WERI-Rb-1 (cell line): Measurements from ENCODE around the gene MAN2B1.

Source experiments
- DNase-seq: peaks from one replicate; pipeline ENCODE4 v3.0.0-alpha.2; 2020
- H3K27ac ChIP-seq: fragments of 250-450 bp; sonication (Bioruptor Pico); 2 replicates; pipeline ENCODE4 v1.5.1; 2020; ENCODE audit warnings: mild to moderate bottlenecking, moderate library complexity
- H3K27me3 ChIP-seq: fragments of 250-450 bp; sonication (Bioruptor Pico); 2 replicates; pipeline ENCODE4 v1.5.1; 2021; ENCODE audit warnings: mild to moderate bottlenecking, low read depth, moderate library complexity; ENCODE audit not compliant: insufficient read depth, severe bottlenecking
- H3K36me3 ChIP-seq: fragments of 250-450 bp; sonication (Bioruptor Pico); 2 replicates; pipeline ENCODE4 v1.5.1; 2020; ENCODE audit warnings: mild to moderate bottlenecking, moderate library complexity
- H3K4me3 ChIP-seq: 2 replicates; pipeline ENCODE4 v1.5.1; 2011; ENCODE audit warnings: low read depth, mild to moderate bottlenecking, control low read depth, low read length
- H3K9me3 ChIP-seq: fragments of 250-450 bp; sonication (Bioruptor Pico); 2 replicates; pipeline ENCODE4 v1.5.1; 2021; ENCODE audit warnings: mild to moderate bottlenecking, moderate library complexity; ENCODE audit not compliant: severe bottlenecking
- CTCF ChIP-seq: IDR thresholded peaks from 2 replicates; pipeline ENCODE4 v1.5.1; 2011; ENCODE audit warnings: low read depth, mild to moderate bottlenecking, control low read depth, inconsistent platforms, low read length

MAN2B1 gene

DNA sequence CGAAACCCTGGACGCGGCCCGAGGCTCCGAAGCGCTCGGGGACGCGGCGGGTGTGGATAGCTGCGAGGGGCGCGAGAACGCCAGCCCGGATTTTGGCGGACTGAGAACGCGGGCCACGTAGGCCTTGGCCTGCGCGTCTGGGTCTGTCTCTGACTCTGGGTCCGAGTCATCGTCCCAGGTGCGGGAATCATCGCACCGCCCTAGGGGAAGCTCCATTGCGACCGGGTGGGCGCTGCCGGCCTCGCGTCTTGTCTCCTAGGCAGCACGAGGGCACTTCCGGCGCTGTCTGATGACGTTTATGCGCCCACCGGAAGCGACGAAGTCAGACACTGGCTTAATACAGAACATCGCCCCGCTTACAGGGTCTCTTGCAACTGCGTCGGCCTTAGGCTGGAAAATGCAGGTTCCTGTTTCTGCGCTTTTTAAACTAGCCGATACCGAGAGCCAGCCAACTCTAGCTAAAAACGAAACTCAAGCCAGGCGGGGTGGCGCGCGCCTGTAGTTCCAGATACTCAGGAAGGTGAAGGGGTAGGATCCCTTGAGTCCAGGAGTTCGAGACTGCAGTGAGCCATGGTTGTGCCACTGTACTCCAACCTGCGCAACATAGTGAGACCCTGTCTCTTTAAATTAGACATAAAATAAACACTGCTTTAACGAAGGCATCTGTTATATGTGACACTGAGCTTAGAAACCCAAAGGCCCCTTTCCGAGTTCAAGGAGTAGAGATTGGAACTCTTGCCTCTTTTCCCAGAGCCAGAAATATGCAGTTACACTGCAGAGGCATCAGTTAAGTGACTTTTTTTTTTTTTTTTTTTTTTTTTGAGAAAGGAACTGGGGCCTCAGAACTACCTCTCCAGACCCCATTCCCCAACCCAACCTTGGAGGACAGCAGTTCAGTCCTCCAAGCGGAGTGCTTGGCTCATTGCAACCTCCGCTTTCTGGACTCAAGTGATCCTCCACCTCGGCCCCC is 30.1 kb upstream of the MAN2B1 start, which contains the start of gene FBXW9:
TSS of gene FBXW9 (minus strand) at position 266 of the 970 bp plus-strand sequence. CDS start at position 216, 50 bp downstream.
- no peak for TF ChIP-seq CTCF
- H3K27ac ChIP-seq = peak within 1 kb of the TSS; percentile 74
- no peaks in the 10 kb centered on the region for H3K9me3 ChIP-seq
- H3K36me3 ChIP-seq = peaks cover 26% of the 10 kb centered on the region
- peak; percentile 96 for DNase-seq
- H3K27me3 ChIP-seq = no peaks in the 10 kb centered on the region
- peak within 1 kb of the TSS; percentile 66 for H3K4me3 ChIP-seq

DNA sequence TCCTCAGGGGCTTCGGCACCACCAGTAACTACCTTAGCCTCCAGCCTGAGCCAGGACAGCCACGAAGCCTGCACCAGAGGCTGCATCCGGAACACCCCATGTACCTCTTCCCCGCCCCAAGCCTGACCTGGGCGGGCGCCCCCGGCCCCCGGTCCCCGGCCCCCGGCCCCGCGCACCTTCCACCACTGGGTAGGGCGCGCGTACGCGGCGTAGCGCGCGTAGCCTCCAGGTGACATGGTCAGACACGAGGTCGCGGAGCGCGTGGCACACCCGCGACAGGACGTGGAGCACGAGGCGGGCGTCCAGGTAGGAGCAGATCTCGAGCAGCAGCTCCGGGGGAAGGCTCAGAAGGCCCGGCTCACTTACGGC is 29.4 kb upstream of the MAN2B1 start:
- Histone ChIP-seq H3K27me3 (no peaks in the 10 kb centered on the region), H3K9me3 (no peaks in the 10 kb centered on the region), H3K4me3 (peak overlapping the region; percentile 66), H3K27ac (no peak overlapping the region; the same call in 1 of the 2 replicates), H3K36me3 (peaks cover 20% of the 10 kb centered on the region)
- DNase-seq = no peak
- no peak for TF ChIP-seq CTCF

DNA sequence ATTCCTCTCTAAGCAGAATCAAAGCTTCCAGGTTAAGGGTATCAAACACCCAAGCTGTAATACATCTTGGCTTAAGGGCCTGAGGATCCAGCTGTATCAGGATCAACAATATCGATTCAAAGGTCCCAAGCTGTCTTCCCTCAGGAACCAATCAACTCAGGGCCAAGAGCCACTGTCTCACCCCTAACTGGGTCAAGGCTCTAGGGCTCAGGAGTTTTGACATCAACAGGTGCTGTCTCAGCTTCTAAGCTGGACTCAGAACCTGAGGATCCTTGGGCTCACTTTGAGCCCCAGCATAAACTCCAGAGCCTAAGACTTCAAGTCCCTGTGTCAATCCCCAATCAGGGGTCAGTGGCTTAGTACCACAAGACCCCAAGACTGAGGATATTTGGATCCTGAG is 29.0 kb upstream of the MAN2B1 start:
- no peak for TF ChIP-seq CTCF
- no peak for DNase-seq
- no peak overlapping the region for H3K27ac ChIP-seq

DNA sequence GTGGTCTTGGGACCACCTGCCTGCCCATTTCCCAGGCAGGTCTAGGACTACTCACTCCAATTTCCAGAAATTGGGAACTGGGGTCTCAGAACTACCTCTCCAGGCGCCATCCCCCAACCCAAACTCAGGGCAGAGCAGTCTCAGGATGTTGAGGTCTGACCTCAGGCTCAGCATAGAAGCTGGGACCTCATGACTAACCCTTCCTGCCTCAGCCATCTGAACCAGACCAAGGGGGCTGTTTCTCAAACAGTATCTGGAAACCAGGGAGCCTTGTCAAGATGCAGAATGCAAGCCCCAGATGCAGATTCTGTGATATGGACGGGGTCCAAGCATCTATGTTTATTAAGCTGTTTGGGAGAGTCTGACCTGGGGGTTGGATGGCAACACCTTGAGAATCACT is 28.6 kb upstream of the MAN2B1 start:
- Histone ChIP-seq H3K27me3 (no peaks in the 10 kb centered on the region), H3K4me3 (no peak overlapping the region), H3K36me3 (peaks cover 13% of the 10 kb centered on the region), H3K9me3 (no peaks in the 10 kb centered on the region), H3K27ac (no peak overlapping the region)
- DNase-seq = no peak
- TF ChIP-seq CTCF = no peak

More for the DNA sequence above, 29.0 kb upstream of the MAN2B1 start:
- no peaks in the 10 kb centered on the region for H3K27me3 ChIP-seq
- peak overlapping the region; percentile 66 for H3K4me3 ChIP-seq
- H3K36me3 ChIP-seq = peaks cover 16% of the 10 kb centered on the region
- H3K9me3 ChIP-seq = no peaks in the 10 kb centered on the region

GRCh38 chr19:12694641-12695040 is 28.1 kb upstream of the MAN2B1 start:
- H3K27me3 ChIP-seq = no peaks in the 10 kb centered on the region
- H3K9me3 ChIP-seq = no peaks in the 10 kb centered on the region
- no peak for TF ChIP-seq CTCF
- H3K4me3 ChIP-seq = no peak overlapping the region
- H3K27ac ChIP-seq = no peak overlapping the region
- no peak for DNase-seq
- peaks cover 9% of the 10 kb centered on the region for H3K36me3 ChIP-seq
